Fibroblast of skin of left quadriceps (primary cell): ENCODE data around the gene MCRIP2.

ENCODE experiments used
- DNase-seq, 2 experiments: peaks; one replicate each; pipeline ENCODE4 v3.0.0-alpha.2; 2013; ENCODE audit warnings: low read depth in 2 of 2

Gene MCRIP2

GRCh38 chr16:695355-696089 is 53.9 kb downstream of the MCRIP2 start:
- DNase-seq = no peak
